Activated CD4-positive, alpha-beta T cell treated with anti-CD3 and anti-CD28 coated beads, Interleukin-2, Interleukin-6, amounts not matched to agents 100 ng/mL and 50 ng/mL, durations not matched to agents 16 hours and 8 hours (primary cell): ENCODE measurements around the gene PAGE3.

ENCODE experiments used
- DNase-seq: peaks from one replicate; pipeline ENCODE4 v3.0.0-alpha.2; 2020

The PAGE3 gene, protein sequence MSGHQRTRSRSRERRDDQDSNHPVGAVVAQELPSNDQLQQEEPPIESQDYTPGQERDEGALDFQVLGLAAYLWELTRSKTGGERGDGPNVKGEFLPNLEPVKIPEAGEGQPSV

DNA sequence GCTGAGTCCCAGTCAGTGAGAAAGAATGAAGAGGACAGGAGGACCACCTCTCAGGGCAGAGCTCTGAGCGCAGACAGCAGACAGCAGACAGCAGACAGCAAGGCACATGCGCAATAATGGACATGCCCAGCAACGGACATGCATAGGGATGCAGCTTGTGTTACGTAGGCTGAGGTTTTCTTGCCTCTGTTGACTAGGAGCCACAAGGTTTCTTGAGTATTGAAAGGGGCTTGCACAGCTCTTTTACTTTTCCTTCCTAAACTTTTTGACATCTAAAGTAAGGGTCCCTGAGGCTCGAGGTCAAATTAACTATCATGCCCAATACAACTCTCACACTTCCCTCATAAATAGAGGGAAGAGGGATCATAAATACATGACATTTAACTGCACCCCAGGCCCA, at the start of gene PAGE3:
PAGE3 (minus strand) TSS at position 101 of the 400 bp plus-strand sequence. CDS start 1,013 bp downstream, outside the sequence.
- no peak for DNase-seq

DNA sequence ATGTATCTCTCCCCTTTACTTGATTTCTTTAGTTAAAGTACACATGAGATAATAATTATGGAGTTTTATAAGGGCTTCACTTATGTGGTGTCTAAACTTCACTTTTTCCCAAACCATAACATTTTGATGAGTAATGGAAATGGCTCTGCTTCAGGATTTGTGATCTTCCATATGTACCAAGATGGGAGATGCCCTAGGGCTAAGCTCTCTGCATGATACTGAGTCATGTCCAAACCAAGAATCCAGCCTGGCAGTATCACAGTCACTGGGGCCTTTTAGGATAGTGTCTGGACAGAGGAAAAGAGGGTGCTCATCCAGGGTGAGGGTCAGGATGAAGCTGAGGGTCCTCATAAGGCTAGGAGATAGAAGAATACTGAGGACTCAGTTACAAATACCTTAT, 47.9 kb upstream of the PAGE3 start:
- no peak for DNase-seq

DNA sequence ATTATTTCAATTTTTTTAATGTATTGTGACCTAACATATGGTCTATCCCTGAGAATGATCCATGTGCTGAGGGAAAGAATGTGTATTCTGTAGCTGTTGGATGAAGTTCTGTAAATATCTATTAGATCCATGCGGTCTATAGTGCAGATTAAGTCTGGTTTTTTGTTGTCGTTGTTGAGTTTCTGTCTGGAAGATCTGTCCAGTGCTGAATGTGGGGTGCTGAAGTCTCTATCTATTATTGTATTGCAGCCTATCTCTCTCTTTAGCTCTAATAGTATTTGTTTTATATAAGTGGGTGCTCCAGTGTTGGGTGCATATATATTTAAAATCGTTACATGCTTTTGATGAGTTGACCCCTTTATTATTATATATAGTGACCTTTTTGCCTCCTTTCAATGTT, 26.2 kb upstream of the PAGE3 start:
- DNase-seq = no peak

DNA sequence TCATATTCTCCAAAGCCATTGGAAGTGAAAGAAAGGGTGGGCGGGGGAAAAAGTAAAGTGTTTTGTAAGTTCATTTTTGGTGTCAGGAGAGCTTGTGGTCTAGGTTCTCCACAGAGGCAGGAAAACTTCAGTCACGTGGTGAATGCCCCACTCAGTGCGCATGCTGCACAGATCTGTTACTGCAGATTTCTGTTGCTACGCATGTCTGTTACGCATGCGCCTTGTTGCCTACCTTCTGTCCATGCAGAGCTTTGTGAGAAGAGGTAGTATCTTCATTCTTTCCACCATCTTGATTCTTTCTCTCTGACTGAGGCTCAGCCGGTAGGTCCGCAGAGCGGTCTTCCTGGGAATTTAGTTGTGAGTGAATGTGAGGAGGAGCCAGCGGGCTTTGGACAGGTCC, 15.1 kb upstream of the PAGE3 start:
- DNase-seq = no peak

DNA sequence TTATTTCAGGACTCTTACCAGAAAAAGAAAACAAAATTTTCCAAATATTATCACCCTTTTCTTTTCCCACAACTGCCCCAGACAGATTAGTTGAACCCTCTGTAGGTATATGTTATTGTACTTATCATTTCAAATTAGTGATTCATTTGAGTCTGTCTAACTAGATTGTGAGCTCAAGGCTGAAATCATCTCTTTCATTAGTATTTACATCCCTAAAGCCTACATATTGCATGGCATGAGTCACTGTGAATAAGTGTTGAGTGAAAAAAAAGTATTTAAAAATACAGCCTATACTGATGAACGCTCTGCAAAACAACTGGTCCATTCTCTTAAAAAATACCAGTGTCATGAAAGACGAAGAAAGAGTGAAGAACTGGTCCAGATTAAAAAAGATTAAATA, 3.9 kb downstream of the PAGE3 start:
- DNase-seq = no peak

DNA sequence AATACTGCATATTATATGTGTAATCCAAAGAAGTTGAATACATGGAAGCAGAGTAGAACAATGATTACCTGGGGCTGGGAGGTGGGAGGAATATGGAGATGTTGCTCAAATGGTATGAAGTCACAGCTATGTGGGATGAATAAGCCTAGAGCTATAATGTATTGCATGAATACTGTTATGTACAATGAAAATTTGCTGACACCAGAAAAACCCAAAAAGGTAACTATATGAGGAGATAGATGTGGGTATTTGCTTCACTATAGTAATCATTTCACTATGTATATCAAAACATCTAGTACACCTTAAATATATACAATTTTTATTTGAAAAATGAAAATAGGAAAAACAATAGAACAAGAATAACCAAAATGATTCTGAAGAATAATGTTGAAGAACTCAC, 11.2 kb downstream of the PAGE3 start:
- DNase-seq = no peak

DNA sequence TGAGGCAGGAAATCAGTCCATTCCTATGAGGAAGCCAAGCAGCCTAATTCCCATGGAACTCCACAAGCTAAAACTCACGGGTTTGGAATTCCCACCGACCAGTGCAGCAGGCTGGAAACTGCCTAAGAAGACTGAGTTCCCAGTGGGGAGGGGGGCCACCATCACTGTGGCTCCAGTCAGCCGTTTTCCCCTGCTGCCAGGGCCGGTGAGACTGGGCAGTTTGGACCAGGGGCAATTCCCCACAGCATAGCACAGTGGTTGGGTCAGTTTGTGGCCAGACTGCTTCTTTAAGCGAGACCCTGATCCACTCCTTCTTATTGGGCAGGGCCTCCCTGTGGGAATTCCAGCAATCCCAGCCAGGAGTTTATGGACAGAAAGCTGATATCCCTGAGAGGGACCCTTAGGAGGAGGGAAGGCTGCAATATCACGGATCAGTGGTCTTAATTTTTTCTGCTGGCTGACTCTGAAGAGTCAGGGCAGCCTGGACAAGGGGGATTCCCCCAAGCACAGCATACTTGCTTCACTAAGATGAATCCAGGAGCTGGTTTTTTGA, 23.9 kb downstream of the PAGE3 start:
- DNase-seq = no peak

DNA sequence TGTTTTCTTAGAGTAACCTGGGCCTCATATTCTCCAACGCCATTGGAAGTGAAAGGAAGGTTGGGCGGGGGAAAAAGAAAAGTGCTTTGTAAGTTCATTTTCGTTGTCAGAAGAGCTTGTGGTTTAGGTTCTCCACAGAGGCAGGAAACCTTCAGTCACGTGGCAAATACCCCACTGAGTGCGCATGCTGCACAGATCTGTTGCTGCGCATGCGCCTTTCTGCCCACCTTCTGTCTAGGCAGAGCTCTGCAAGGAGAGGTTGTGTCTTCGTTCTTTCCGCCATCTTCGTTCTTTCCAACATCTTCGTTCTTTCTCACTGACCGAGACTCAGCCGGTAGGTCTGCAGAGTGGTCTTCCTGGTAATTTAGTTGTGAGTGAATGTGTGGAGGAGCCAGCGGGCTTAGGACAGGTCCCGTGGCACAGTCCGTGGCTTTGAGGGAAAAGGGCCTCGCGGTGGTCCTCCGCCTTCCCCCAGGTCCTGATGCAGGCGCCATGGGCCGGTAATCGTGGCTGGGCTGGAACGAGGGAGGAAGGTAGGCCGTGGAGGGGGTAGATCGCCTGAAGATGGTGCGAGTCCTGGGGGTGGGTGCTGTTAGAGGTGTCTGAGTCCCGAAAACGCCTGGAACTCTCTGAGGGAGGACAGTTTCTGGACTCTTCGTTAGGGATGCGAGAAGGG, 44.5 kb downstream of the PAGE3 start, which contains the start of gene PAGE5:
PAGE5 (plus strand) TSS at position 228 of the 676 bp plus-strand sequence. CDS start 1,037 bp downstream, outside the sequence.
- no peak for DNase-seq

DNA sequence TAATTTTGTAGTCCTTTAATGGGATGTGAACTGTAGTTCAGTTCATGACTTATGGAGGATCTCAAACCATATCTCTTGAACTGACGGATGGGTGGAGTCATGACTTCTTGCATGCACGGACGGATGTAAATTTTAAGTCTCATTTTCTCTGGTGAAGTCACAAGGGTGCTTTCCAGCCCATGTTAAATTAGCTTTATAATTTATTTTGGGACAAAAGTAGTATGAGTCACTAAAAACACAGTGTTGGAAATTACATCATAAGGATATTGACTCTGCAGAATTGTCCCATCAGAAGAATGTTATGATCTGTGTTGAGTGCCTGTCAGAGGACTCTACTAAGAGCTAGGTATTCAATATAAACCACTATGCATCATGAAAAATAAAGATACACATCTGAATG, 51.3 kb downstream of the PAGE3 start:
- no peak for DNase-seq

DNA sequence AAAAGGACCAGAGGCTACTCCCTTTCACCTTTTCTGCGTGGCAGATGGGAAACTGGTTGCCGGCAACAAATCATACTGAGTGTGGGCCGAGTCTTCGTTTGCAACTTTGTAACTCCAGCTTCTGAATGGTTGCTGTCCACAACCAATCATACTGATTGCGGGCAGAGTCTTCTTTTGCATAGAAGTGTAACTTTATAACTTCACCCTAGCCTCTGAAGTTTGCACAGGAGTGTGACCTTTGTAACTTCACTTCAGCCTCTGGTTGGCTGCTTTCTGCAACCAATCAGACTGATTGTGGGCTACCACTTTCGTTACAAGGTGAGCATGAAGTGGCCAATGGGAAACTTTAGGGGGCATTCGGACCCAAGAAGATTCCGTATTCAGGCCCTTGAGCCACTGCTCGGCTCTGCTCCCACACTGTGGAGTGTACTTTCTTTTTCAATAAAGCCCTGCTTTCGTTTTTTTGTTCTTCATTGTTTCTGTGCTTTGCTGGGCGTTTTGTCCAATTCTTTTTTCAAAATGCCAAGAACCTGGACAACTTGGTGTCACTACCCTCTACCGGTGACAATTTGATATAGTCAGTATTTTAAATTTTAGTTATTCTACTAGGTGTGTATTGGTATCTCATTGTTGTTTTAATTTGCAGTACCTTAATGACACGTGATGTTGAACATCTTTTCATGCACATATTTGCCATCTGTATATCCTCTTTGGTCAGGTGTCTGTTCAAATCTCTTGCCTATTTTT, 53.6 kb downstream of the PAGE3 start:
- DNase-seq = no peak
